ENCODE measurements around the gene CNOT1.

Gene CNOT1

DNA sequence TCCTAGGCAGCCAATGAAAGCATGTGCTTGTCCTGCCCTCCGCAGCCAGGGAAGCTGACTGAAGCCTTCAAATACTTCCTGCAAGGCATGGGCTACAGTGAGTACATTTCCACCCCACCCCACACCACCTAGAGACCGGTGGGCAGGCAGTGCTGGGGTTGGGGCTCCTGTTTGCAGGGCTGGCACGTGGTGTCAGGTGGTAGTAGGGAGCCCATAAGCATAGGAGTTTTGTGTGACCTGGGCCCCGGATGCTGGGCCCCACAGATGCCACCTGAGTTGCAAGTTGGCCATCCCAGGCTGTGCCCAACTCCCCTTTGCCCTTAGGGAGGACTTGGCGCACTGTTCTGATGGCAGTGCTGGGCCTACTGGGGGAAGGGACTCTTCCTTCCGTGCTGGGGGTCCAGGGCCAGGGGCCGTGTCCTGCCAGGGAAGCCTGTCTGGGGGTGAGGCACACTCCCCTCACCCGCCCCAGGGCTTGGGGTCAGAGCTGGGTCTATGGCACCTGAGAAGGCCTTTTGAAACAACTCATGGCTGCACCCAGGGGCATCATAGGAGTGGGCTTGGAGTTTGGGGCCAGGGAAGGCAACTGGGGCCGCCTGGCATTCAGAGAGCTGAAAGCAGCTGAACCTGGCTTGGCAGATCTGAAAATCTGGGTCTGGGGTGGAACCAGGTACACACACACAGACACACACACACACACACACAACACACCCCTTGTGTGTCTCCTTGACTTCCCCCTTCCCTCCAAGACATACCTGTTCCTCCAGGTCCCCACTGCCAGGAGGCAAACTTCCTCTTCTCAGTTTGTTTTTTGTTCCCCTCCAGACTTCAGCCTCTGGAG is 120.2 kb downstream of the CNOT1 start:
- DNase-seq (ENCODE audit: low read depth), result no peak
- TF ChIP-seq, protein P1, sequence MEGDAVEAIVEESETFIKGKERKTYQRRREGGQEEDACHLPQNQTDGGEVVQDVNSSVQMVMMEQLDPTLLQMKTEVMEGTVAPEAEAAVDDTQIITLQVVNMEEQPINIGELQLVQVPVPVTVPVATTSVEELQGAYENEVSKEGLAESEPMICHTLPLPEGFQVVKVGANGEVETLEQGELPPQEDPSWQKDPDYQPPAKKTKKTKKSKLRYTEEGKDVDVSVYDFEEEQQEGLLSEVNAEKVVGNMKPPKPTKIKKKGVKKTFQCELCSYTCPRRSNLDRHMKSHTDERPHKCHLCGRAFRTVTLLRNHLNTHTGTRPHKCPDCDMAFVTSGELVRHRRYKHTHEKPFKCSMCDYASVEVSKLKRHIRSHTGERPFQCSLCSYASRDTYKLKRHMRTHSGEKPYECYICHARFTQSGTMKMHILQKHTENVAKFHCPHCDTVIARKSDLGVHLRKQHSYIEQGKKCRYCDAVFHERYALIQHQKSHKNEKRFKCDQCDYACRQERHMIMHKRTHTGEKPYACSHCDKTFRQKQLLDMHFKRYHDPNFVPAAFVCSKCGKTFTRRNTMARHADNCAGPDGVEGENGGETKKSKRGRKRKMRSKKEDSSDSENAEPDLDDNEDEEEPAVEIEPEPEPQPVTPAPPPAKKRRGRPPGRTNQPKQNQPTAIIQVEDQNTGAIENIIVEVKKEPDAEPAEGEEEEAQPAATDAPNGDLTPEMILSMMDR (IDR thresholded peaks at IDR 0.05; ENCODE audit: insufficient read depth, low read depth, low read length, missing control alignments), result no peak
- H3K4me3 ChIP-seq (ENCODE audit: low read length), result no peak overlapping the region

DNA sequence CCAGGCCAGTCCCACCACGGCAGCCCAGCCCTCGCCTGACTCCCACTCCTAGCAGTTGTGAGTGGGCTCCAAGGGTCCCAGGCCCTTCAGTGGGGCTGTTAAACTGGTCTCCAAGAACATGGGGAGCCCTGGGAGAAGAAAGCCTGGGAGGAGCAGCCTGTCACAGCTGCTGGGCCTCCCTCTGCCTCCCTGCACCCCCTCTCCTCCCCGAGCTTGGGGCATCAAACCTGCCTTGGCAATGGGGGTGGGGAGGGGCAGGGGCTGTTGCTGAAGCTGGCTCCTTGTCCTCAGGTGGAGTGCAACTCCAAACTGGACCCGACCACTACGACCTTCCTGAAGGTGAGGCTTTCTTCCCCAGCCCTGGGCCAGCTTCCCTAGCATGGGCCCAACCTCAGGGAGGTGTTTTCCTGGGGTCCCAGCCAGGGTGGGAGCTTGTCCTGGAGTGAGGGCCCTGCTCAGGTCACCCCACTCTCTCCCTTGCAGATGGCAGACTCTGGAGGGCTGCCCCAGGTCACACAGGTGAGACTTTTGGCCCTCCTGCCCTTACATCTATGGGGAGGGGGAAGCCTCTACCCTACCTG is 120.9 kb downstream of the CNOT1 start:
- H3K4me3 ChIP-seq (ENCODE audit: low read length), result no peak overlapping the region
- no peak for DNase-seq (ENCODE audit: low read depth)
- TF ChIP-seq, protein P1 (IDR thresholded peaks at IDR 0.05; ENCODE audit: insufficient read depth, low read depth, low read length, missing control alignments), result no peak

DNA sequence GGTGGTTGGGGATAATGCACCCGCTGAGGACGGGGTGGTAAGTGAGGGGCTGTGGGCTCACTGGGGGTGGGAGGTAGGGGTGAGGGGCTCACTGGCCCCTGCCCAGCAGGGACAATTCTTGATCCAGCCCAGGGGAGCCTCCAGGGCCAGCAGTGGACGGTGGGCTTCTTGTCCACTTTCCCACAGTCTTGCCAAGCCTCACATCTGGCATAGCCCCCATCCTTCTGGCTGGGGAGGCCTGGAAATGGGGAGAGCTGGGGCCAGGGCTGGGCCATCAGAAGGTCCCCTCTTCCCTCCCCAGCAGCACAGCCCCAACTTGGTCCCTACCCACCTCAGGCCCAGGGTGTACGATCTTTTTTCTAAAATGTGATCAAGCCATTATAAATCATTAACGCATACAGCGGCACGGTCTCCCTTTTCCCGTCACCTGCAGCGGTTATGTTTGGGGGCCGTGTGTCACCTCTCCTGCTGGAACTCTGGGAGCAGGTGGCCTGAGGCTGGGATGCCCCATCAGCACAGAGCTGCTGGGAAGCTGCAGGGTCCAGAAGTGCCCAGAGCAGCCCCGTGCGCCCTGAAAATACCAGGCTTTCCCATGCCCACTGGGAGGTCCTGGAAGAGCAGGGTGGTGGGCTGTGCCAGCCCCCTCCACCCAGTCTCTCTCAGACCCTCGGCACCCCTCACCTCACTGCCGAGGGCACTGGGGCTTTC is 121.5 kb downstream of the CNOT1 start:
- no peak overlapping the region for H3K4me3 ChIP-seq (ENCODE audit: low read length)
- DNase-seq (ENCODE audit: low read depth), result no peak
- TF ChIP-seq, protein P1 (IDR thresholded peaks at IDR 0.05; ENCODE audit: insufficient read depth, low read depth, low read length, missing control alignments), result no peak

DNA sequence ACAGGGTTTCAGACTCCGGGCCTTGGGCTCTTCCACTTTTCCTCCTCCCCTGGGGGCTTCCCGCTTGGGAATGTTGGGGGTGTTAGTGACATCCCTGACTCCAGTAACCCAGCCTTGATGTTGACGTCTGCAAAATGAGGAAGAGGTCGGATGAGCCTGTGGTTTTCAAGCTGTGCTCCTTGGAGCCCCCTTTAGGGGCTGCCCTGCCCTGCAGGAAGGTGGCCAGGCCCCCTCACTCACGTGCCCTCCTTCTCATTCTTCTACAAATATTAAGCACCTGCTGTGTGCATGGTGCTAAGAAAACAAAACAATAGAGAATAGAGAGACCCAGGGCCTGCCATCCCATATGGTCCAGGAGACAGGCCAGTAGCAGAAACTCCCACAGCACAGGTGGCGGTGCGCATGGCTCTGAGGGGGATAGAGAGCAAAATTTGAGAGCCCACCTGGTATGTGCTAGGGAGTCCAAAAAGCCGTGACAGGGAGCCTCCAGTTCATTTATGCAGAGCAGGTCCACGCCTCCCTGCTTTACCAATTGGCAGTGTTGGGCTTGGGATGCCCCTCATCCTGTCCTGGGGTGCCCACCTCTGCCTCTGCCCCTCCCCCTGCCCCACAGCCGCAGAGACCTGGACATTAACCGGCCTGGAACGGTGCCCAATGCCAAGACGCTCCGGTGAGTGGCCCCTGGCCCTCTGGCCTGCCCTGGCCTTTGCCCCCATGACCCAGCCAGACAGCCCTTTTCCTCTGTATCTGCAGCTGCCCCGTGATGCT is 122.2 kb downstream of the CNOT1 start:
- no peak overlapping the region for H3K4me3 ChIP-seq (ENCODE audit: low read length)
- no peak for DNase-seq (ENCODE audit: low read depth)
- TF ChIP-seq, protein P1 (IDR thresholded peaks at IDR 0.05; ENCODE audit: insufficient read depth, low read depth, low read length, missing control alignments), result no peak

DNA sequence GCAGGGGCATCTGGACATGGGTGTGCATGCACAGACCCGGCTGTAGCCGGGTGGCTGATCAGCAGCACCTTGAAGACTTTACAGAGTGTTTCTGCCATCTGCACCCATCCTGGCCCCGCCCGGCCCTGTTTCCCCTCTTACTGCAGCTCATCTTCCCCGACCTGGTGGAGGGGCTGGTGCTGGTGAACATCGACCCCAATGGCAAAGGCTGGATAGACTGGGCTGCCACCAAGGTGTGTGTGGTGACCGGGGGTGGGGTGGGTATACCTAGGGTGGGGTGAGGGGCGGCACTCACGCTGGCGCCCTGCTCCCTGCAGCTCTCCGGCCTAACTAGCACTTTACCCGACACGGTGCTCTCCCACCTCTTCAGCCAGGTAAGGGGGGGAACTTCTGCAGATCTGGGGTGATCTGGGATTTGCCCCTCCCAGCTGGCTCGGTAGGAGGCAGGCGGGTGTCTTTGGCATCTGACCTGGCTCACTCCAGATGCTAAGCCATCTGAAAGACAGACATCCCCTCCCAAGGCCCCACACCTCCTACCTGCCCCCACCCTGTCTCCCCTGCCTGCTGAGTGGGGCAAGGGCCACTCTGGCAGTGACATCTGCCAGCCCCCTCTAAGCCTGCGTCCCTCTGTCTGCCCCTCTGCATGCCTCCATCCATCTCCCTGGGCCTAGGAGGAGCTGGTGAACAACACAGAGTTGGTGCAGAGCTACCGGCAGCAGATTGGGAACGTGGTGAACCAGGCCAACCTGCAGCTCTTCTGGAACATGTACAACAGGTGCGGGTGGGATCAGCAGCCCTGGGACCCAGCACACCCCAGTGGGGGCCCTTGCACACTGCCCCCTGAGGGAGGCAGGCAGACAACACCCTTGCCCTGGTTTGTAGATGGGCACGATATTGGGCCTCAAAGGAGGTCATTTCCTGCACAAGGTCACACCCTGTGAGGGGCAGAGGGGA is 123.1 kb downstream of the CNOT1 start:
- no peak overlapping the region for H3K4me3 ChIP-seq (ENCODE audit: low read length)
- TF ChIP-seq, protein P1 (IDR thresholded peaks at IDR 0.05; ENCODE audit: insufficient read depth, low read depth, low read length, missing control alignments), result no peak
- DNase-seq (ENCODE audit: low read depth), result no peak
